Neural cell (in vitro differentiated cells): Measurements from ENCODE around the gene IGF2BP3.

Experiments
- TAF1 ChIP-seq: IDR thresholded peaks from 2 replicates; pipeline ENCODE4 v1.6.1; 2012; ENCODE audit warnings: low read depth
- TF ChIP-seq, protein P1 (sequence below): fragments of 450-650 bp; IDR thresholded peaks from 2 replicates; pipeline ENCODE4 v1.5.1; 2014; ENCODE audit warnings: antibody characterized with exemption, mild to moderate bottlenecking, moderate library complexity; ENCODE audit not compliant: poor library complexity, severe bottlenecking

DNA sequence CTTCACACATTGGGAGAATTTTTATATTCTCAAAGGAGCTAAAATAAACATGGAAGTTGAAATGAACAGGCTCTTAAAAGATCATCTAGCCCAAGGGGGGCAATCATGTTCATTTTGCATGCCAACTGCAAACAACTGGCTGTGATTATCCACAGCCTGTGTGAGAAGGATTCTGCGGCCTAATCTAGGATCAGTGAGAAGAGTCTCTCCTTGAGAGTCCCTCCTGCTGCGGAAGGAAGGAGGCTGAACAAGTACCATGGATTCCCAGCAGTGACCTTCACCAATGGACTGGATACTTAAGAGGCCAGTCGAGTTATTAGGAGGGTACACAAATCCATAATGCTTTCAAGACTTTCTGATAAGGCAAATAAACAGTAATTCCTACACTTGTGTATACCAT is 76.7 kb downstream of the IGF2BP3 start:
- TF ChIP-seq TAF1: no peak
- TF ChIP-seq, protein P1, sequence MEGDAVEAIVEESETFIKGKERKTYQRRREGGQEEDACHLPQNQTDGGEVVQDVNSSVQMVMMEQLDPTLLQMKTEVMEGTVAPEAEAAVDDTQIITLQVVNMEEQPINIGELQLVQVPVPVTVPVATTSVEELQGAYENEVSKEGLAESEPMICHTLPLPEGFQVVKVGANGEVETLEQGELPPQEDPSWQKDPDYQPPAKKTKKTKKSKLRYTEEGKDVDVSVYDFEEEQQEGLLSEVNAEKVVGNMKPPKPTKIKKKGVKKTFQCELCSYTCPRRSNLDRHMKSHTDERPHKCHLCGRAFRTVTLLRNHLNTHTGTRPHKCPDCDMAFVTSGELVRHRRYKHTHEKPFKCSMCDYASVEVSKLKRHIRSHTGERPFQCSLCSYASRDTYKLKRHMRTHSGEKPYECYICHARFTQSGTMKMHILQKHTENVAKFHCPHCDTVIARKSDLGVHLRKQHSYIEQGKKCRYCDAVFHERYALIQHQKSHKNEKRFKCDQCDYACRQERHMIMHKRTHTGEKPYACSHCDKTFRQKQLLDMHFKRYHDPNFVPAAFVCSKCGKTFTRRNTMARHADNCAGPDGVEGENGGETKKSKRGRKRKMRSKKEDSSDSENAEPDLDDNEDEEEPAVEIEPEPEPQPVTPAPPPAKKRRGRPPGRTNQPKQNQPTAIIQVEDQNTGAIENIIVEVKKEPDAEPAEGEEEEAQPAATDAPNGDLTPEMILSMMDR: no peak
